ENCODE measurements around the gene FBN3.
A peak's percentile ranks its signal among the peaks of the same experiment; 100 is the strongest.
"Not testable (repeated sequence)": the region's sequence is repeated elsewhere in the genome, so short reads cannot be mapped to it uniquely, and the experiment has no call there.

FBN3 gene

DNA sequence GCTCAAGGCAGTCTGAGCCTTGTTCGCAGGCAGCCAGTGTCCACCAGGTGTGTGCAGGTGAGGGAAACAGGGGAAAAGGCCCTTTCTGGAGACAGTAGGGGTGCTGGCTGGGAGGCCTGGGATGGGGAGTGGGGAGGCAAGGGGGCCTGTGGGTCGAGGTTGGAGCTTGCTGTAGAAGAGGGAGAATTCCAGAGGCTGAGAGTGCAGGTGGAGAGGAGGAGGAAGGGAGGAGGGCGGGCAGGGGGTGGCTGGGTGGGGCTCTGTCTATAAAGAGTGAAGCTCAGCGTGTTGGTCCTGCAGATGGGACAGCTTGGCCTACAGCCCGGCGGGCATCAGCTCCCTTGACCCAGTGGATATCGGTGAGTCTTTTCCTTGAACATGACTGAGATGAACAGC, 96.9 kb downstream of the FBN3 start, which contains the start of gene CCL25:
Gene CCL25, plus strand, starts transcription at position 297 of the 396 bp plus-strand sequence. CDS start 290 bp downstream, outside the sequence.
- no peak for DNase-seq

DNA sequence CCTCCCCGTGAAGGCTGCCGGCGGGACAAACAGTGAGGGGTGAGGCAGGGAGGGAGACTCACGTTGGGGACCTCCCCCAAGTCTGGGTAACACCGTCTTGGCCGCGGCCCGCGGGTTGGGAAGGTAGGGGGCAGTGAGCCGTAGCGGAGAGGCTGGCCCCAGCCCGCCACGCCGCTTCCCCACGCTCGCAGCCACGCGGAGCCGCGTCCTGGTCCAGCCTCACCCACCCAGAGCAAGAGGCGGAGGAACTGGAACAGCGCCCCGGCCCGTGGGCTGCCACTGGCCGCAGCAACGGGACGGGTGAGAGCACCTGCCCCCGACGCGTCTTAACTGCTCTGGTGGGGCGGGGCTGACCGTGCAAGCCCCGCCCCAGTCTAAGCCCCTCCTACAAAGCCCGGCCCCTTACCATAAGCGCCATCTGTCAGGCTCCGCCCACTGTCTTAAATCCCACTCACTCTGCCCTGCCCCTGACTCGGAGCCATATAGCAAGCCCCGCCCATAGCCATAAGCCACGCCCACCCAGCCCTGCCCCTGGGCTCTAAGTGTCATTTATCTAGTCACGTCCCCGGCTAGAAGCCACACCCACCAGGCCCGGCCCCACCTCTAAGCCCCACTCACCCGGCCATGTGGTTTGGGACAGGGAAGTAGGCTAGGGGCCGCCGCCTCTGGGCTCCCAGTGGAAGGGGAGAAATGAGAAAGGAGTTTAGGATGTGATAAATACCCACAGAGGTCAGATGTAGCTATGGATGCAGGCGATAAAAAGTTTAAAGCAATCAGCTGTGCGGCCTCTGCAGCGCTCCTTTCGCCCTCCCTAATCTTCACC, 98.9 kb downstream of the FBN3 start:
- DNase-seq, result peak; percentile 62

DNA sequence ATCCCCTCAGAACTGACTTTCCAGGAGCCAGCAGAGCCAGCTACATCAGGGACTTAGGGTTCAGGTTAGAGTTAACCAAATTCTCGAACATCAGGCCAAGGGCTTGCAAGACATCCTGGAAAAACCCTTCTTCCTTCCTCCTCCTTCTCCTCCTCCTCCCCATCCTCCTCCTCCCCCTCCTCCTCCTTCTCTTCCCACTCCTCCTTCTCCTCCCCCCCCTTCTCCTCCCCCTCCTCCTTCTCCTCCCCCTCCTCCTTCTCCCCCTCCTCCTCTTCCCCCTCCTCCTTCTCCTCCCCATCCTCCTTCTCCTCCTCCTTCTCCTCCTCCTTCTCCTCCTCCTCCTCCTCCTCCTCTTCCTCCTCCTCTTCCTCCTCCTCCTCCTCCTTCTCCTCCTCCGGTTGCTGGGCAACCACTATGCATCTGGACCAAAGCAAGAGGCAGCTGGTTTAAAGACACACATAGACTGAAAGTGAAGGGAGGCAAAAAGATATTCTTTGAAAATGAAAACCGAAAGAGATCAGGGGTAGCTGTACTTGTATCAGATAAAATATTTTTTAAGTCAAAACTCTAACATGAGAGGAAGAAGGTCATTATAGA, 102.7 kb downstream of the FBN3 start:
- no peak for DNase-seq

DNA sequence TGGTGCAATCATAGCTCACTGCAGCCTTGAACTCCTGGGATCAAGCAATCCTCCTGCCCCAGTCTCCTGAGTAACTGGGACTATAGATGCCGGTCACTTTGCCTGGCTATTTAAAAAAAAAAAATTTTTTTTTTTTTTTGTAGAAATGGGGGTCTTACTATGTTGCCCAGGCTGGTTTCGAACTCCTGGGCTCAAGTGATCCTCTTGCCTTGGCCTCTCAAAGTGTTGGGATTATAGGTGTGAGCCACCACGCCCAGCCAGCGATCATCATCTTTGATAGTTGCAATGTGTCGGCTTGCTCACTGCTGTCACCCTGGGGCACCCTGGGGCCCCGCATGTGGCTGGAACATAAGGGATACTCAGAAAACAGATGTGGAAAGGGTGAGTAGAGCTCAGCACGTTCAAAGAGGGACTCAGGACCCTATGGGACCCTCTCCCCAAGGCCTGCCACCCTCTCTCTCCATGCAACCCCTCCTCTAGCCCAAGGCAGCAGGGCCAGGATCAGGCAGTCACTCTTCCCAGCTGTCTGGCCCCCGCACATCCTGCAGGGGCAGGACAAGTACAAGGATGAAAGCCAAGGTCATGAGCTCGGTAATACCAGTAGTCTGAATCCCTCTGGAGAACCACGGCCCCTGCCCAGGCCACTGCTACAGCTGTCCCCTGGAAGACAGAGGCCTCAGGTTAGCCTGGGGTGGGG, 103.4 kb downstream of the FBN3 start:
- no peak for DNase-seq

DNA sequence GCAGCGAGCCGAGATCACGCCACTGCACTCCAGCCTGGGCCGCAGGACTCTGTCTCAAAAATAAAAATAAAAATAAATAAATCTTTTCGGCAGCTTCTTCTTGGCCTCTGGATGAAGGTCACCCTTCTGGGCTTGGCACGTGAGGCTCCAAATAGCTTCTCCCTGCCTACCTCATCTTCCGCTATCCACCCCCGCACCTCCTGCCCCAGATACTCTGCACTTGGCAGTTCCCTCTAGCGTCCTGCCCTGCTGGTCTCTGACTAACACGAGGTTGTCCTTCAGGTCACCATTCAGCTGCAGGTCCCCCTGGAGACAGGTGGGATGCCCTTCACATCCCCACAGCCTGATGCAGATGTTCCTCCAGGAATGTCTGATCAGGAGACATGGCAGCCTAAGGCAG, 105.4 kb downstream of the FBN3 start:
- DNase-seq, result no peak

DNA sequence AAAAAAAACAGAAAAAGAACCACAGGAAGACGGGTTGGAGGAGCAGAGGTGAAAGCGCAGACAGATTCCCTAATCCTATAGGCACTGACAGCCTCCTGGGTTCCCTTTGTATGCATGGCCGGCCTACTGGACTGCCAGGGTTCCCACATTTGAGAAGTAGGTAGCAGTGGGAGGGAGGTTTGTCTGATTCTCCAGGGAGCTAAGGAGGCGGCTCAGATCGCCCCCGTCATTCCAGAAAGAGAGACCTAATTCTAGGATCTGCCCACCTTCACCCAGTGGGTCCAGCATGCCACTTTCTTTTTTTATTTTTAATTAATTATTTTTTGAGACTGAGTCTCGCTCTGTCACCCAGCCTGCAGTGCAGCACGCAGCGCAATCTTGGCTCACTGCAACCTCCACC, 106.5 kb downstream of the FBN3 start:
- DNase-seq, result no peak

DNA sequence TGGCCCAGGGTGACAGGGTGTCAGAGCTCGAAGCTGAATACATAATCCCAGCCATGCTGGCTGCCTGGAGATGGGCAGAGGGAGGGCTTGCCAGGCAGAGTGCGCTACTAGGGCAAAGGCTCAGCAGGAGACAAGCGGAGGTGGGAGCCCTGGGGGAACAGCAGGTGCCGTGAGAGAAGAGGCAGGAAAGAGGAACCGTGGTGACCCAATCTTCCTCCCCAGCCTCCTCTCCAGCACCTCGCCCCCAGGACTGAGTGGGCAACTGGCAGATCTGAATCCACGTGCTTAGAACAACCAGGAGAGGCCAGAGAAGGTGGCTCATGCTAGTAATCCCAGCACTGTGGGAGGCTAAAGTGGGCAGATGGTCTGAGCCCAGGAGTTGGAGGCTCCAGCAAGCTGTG, 107.9 kb downstream of the FBN3 start:
- DNase-seq, result no peak

DNA sequence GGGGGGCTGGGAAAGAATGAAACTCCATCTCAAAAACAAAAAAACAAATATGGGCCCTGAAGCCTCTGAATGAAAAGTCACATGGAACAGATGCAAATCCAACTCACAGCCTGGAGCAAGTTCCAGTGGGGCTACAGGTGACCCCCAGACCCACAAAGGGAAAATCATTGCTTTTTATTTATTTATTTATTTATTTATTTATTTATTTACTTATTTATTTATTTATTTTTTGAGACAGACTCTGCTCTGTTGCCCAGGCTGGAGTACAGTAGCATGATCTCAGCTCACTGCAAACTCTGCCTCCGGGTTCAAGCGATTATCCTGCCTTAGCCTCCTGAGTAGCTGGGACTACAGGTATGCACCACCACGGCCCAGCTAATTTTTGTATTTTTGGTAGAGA, 110.2 kb downstream of the FBN3 start:
- DNase-seq, result no peak

DNA sequence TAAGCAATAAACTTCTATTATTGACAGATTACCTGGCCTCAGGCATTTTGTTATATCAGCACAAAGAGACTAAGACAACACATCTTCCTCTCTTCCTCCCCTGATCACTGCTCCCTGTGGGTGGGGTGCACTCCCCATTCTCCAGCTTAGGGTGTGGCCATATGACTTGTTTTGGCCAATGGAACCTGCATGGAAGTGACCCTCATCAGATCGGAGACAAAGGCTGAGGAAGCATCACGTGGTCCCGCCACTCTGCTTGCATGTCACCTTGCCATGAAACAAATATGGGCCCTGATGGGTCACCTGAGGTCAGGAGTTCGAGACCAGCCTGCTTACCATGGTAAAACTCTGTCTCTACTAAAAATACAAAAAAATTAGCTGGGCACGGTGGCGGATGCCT, 110.6 kb downstream of the FBN3 start:
- DNase-seq, result no peak

DNA sequence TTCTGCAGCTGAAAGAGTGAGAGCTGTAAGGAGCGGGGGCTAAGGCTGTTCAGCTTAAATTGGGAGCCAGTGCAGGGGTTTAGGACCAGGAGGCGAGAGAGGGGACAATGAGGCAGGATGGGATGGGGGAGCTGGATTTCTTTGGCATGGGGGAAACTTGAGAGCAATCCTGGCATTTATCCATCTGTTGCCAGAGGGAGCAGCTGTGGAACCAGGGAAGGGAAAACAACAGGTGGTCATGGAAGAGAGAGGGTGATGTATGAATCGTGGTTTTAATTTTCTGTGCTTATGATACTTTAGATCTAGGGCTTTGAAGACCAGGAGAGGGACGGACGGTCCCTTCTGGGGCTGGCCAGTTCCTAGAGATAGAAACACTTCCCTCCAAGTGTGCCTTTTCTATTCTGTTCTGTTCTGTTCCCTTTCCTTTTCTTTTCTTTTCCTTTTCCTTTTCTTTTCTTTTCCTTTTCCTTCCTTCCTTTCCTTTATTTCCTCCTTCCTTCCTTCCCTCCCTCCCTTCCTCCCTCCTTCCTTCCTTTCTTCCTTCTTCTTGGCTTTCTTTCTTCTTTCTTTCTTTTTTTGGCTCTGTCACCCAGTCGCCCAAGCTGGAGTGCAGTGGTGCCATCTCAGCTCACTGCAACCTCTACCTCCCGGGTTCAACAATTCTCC, 112.8 kb downstream of the FBN3 start:
- no peak for DNase-seq

DNA sequence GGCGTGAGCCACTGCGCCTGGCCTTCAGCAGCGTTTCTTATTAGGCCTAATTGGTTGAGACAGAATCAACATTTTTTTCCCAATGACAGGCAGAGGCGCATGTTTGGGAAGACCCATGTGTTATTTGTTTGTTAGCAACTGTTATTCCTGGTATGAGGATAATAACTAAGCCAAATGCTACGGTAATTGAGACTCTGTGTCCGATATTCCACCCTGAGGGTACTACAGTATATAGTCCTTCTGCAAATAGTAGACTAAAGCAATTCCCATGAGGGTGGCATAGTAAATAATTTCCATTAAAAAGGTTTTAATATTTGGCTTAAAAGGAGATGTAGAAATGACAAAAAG, 115.2 kb downstream of the FBN3 start:
- DNase-seq, result no peak

DNA sequence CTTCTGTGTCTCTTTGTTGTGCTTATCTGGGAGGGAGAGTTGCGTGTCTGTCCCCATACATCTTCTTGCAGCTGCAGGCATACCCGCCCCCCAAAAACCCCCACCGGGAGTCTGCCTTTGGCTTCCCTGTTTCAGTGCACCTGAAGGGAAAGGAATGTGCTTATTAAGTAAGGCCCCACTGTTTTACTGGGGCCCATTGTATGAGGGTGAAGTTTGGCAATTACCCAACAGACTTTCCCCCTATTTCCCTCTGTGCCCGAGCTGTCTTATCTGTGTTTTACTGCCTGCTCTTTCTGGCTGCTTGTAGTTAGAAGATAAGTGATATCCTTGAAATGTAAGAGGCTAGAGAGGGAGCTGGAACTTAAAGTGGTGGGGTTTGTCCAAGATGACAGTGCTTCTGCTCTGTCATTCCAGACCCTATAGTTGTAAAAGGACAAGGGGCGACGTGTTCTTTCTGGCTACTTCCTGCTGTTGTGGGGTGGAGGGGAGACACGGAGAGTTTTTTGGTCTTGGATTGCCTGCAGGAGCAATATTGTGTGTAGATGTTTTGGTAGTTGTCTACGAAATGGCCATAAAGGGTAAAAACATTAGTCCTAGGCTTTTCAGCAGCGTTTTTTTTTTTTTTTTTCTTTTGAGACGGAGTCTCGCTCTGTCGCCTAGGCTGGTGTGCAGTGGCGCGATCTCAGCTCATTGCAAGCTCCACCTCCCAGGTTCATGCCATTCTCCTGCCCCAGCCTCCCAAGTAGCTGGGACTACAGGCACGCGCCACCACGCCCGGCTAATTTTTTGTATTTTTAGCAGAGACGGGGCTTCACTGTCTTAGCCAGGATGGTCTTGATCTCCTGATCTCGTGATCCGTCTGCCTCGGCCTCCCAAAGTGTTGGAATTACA, 115.9 kb downstream of the FBN3 start:
- not testable (repeated sequence) for DNase-seq

DNA sequence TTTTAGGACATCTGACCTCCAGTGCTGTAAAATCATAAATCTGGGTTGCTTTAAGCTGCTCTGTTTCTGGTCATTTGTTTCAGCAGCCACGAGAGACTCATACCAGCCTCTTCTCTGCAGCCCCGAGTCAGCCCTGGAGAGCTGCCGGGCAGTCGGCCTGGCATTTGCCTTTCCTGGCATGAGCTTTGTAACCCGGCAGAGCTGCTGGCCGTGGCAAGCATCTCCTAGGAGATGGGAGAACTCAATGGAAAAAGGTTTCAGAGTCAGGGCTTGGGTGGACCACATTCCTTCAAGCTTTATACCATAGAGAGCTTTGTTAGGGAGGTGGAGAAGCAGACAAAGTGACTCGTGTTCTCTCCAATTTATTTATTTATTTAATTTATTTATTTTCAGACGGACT, 118.4 kb downstream of the FBN3 start:
- DNase-seq, result no peak

DNA sequence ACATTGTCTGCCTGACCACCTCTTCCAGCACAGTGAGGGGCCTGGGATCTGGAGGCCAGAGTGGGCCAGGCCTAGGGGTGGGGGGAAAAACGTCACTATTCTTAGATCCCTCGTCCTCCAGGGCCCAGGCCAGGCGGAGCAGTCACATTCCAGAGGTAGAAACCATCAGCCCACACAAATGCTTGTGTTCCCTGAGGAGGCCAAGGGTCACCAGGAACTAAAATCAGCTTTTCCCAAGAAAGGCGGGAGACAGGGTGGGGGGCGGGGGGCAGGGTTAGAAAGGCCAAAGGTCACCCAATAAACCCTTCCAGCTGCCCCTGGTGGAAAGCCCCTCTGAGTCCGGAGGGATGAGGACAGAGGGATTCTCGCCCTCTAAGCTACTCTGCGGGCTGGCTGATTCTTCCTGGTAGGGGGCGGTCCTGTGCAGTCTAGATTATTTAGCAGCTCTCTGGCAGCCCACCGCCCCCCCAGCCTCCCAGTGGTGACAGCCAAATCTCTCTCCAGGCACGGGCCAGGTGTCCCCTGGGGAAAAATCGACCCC, 120.4 kb downstream of the FBN3 start:
- DNase-seq, result peak; percentile 12

DNA sequence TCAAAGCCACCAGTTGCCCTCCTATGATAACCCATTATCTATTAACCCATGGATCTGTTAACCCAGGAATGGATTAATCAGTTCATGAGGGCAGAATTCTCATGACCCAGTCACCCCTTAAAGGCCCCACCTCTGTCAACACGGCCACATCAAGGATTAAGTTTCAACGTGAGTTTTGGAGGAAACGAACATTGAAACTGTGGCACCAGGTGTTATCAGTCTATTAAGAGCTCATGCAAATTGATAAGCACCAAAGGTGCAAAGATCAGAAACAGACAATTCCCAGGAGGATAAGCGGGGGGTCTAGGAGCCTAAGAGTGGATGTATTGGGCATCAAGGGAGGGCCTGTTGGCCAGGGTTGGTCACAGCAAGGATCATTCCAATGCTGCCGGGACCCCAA, 124.1 kb downstream of the FBN3 start:
- no peak for DNase-seq

DNA sequence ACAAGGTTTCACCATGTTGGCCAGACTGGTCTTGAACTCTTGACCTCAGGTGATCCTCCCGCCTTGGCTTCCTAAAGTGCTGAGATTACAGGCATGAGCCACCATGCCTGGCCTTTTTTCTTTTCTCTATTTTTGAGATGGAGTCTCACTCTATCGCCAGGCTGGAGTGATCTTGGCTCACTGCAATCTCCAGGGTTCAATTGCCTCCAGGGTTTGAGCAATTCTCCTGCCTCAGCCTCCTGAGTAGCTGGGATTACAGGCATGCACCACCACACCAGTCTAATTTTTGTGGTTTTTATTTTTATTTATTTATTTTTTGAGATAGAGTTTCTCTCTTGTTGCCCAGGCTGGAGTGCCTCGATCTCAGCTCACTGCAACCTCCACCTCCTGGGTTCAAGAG, 125.1 kb downstream of the FBN3 start:
- DNase-seq, result not testable (repeated sequence)

DNA sequence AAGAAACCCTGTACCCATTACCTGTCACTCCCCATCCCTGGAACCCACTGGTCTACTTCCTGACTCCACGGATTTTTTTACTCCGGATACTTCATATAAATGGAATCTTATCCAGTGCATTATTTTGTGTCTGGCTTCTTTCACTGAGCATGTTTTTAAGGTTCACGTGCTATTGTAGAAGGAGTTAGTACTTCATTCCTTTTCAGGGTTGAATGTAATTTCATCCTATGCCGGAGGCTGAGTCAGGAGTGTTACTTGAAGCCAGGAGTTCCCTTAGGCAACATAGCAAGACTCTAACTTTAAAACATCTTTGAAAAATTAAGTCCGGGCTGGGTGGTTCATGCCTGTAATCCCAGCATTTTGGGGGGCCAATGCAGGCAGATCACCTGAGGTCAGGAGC, 126.0 kb downstream of the FBN3 start:
- DNase-seq, result no peak

DNA sequence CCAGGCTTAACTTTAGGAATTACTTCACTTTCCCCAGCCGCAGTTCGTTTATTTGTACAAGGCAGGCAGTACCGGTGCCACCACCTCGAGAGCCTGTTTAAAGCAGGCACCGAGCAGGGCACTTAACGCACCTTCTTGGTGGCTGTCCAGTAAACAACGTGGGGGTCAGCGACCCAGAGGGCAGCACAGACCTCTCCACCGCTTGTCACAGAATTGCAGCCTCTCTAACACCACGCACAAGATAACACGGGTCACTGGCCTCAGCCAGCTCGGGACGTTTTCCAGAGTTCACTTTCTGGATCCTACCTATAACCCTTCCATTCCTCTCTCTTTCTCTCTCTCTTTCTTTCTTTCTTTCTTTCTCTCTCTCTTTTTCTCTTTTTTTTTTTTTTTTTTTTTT, 127.1 kb downstream of the FBN3 start:
- no peak for DNase-seq

DNA sequence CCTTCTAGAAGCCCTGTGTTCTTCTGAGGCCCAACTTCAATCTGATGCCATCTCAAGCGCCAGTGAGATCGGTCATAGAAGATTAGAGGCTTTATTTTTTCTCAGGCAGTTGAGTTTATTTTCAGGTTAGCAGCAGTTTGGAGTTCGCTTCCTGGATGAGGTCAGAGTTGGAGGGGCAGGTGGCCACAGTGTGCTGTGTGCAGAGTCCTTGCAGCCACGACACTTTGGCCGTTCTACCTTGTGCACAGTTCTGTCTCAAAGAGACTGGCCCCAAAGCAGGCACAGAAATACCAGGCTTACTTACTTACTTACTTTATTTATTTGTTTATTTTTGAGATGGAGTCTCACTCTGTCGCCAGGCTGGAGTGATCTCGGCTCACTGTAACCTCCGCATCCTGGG, 128.0 kb downstream of the FBN3 start:
- DNase-seq, result no peak

DNA sequence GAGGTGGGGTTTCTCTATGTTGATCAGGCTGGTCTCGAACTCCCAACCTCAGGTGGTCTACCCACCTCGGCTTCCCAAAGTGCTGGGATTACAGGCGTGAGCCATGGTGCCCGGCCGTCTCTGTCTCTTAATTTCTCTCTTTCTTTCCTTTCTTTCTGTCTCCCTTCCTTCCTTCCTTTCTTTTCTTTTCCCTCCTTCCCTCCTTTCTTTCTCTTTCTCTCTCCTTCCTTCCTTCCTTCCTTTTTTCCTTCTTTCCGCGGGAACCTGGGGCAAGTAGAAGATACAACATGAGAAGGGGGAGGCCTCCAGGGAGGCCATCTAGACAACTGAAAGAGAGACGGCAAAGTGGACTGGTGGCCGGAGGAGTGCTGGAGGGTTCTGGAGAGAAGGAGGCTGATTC, 128.7 kb downstream of the FBN3 start:
- no peak for DNase-seq

DNA sequence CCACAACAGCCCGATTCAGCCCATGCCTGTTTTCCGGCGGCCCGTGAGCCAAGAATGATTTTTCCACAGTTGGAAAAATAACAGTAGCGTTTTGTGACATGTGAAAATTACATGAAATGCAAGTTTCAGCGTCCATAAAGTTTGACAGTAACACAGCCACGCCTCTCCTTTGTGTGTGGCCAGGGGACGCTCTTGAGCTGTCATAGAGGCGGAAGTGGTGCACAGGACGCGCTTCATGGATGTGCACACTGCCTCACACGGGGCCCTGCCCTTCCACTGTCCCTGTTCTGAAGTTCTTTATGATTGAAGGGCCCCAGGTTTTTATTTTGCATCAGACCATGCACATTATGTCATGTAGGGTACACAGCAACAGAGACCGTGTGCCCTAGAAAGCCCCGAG, 131.6 kb downstream of the FBN3 start:
- DNase-seq, result no peak
